ENCODE results near the gene FSIP1.

FSIP1 gene

GRCh38 chr15:39589815-39590644 is 192.6 kb downstream of the FSIP1 start:
- in situ Hi-C loops (cut with MboI; ENCODE audit: low sequenced_read_pairs, unreplicated experiment) = loop anchor here (25.0 kb wide), 1 partner anchor 878 kb away; no protein-coding TSS in a partner anchor
- TF ChIP-seq CTCF (IDR thresholded peaks at IDR 0.05; ENCODE audit: borderline replicate concordance, control extremely low read depth, extremely low read depth, insufficient read depth, missing control alignments) = no peak
- DNase-seq (ENCODE audit: low spot score) = no peak

- TF ChIP-seq CTCF (IDR thresholded peaks at IDR 0.05; ENCODE audit: borderline replicate concordance, control extremely low read depth, extremely low read depth, insufficient read depth, missing control alignments) = no peak
- in situ Hi-C loops (cut with MboI; ENCODE audit: low sequenced_read_pairs, unreplicated experiment) = loop anchor here (25.0 kb wide), 1 partner anchor 877 kb away; no protein-coding TSS in a partner anchor
- no peak for DNase-seq (ENCODE audit: low spot score)
Observed at GRCh38 chr15:39589193-39589814, 193.3 kb downstream of the FSIP1 start.

GRCh38 chr15:39588531-39589192 is 194.0 kb downstream of the FSIP1 start:
- TF ChIP-seq CTCF (IDR thresholded peaks at IDR 0.05; ENCODE audit: borderline replicate concordance, control extremely low read depth, extremely low read depth, insufficient read depth, missing control alignments) = no peak
- DNase-seq (ENCODE audit: low spot score) = no peak
- in situ Hi-C loops (cut with MboI; ENCODE audit: low sequenced_read_pairs, unreplicated experiment) = loop anchor here (25.0 kb wide), 1 partner anchor 876 kb away; no protein-coding TSS in a partner anchor

DNA sequence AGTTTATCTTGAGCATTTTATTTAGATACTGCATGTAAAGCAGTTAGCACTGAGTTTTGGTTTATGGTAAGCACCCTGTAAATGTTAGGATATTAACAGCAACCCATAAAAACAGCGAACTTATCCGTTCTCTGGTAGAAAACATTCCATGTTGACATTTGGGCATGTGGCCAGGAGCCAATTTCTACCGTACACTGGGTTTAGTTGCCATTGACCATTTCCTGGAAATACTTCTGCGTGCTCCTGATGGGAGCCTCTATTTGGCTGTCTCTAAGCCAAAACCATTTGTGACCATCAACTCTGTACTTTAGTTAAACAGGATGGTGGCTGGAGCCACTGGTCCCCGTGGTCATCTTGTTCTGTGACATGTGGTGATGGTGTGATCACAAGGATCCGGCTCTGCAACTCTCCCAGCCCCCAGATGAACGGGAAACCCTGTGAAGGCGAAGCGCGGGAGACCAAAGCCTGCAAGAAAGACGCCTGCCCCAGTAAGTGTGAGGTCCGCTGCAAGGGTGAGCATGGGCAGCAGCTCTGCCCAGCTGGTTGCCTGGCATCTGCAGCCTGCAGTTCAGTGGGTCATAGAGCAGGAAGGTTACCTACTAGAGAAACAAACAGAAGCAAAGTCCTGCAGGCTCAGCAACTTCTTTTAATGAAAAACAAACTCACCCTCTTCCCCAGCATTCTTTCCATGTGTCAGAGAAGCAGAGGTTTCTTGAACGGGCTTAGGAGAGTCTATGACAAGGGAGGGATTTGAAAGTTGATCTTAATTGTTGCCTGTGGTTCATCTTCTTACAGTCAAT is 194.7 kb downstream of the FSIP1 start:
- DNase-seq (ENCODE audit: low spot score) = no peak
- in situ Hi-C loops (cut with MboI; ENCODE audit: low sequenced_read_pairs, unreplicated experiment) = loop anchor here (25.0 kb wide), 1 partner anchor 876 kb away; no protein-coding TSS in a partner anchor
- TF ChIP-seq CTCF (IDR thresholded peaks at IDR 0.05; ENCODE audit: borderline replicate concordance, control extremely low read depth, extremely low read depth, insufficient read depth, missing control alignments) = no peak

- no peak for TF ChIP-seq CTCF (IDR thresholded peaks at IDR 0.05; ENCODE audit: borderline replicate concordance, control extremely low read depth, extremely low read depth, insufficient read depth, missing control alignments)
- DNase-seq (ENCODE audit: low spot score) = no peak
- in situ Hi-C loops (cut with MboI; ENCODE audit: low sequenced_read_pairs, unreplicated experiment) = loop anchor here (25.0 kb wide), 1 partner anchor 875 kb away; no protein-coding TSS in a partner anchor
Observed at GRCh38 chr15:39587096-39587721, 195.4 kb downstream of the FSIP1 start.
